Activated T-cell treated with anti-CD3 and anti-CD28 coated beads for 4 hours (primary cell): Measurements from ENCODE around the gene NCAPD3.

Experiments used
- DNase-seq: peaks from one replicate; pipeline ENCODE4 v3.0.0-alpha.2; 2020

Gene NCAPD3

DNA sequence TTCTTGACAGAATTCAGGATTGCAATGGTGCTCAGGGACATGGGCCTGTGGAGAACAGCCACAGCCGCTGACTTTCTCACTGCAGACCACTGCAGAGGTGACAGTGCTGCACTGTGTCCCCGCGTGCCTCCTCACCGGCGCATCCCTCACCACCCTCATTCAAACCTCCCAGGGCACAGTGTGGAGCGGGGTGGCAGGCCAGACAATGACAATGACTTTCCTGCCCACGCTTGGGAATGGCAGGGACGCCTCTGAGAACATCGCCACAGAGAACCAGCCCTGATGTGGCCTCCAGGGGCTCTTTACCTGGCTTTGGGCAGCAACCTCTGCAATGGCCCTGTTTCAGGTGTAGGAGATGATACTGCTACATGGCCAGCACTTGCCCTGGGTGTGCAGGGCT is 65.7 kb downstream of the NCAPD3 start:
- DNase-seq = no peak

DNA sequence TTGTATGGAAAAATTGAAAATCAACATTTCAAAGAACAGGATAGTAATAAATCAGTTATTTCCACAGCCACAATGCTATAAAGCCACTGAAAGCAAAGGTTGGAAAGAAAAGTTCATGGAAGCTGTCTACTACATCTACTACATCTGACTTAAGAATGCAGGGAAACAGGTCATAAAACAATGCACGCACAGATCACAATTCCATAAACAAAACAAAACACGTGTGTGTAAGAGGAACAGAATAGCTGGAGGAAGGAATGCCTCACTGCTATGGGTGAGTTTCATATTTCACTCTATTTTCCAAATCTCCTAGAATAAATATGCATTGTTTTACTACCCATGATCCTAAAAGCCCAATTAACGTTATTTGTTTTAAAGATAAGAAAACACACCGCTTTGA is 66.3 kb downstream of the NCAPD3 start:
- DNase-seq = no peak

DNA sequence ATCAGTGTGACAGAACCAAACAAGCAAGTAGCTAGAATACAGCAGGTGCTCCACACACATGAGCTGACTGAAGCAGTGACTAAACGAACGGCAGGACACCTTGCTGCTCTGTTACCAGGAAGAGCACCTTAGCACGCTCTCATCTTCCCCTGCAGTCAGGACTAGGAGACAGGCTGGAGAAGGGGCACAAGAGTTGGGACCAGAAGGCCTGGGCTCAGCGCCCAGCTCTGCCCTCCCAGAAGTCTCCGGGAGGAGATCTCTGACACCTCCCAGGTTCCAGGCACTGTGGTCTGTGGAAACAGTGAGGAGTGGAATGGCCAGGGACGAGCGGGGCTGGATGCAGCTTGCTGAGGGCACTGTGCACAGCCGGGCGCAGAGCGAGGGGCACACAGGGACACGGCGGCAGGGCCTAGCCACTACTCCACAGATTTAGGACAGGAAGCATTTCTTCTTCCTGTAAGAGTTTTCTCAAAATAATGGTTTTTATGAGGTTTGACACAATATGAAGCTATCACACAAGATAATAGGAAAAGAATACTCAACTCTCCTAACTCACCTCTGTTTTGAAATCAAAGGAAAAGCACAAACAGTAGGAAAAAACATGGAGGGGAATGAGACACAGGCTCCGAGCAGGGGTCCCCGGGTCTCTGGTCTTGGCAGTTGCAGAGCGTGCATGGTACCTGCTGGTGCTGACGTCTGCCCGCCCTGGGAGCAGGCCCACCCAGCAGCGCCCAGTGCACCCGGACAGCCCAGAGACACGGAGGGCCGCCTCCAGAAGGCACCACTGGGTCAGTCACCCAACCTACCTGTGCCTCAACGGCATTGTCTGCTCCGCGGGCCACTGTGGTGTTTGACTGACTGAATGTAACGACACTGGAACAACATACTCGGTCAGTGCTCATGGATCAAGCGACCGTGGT is 67.6 kb downstream of the NCAPD3 start:
- no peak for DNase-seq

DNA sequence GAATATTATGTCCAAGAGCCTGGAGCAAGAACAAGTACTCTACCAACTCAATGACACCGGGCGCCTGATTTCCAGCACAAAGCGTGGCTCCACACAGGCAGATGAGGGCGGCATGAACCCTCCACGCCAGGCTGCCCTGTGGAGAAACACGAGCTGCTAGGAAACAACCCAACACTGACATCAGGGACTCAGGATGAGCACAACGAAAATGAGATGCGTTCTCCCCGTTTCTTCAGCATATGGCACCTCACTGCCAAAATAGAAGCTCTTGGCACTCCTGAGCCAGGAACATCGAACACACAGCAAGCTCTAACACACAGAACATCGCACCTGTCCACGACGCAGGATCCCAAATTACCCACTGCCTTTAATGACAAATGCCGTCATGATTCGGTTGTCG is 68.3 kb downstream of the NCAPD3 start:
- DNase-seq = no peak

DNA sequence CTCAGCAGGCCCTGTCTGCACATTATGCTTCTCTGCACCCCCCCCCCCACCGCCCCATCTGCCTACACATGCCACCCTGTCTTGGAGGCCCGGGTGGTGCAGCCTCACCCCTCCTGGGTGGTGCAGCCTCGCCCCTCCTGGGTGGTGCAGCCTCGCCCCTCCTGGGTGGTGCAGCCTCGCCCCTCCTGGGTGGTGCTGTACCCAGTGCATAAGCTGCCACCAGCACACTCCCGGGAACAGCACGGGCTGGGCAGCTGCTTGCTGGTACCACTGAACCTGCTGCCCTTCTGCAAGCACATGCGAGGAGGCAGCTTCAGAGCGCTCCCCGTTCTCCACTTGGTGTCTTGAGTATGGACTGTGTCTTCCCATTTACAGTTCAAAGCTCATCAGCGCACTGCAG is 69.3 kb downstream of the NCAPD3 start:
- DNase-seq = no peak

DNA sequence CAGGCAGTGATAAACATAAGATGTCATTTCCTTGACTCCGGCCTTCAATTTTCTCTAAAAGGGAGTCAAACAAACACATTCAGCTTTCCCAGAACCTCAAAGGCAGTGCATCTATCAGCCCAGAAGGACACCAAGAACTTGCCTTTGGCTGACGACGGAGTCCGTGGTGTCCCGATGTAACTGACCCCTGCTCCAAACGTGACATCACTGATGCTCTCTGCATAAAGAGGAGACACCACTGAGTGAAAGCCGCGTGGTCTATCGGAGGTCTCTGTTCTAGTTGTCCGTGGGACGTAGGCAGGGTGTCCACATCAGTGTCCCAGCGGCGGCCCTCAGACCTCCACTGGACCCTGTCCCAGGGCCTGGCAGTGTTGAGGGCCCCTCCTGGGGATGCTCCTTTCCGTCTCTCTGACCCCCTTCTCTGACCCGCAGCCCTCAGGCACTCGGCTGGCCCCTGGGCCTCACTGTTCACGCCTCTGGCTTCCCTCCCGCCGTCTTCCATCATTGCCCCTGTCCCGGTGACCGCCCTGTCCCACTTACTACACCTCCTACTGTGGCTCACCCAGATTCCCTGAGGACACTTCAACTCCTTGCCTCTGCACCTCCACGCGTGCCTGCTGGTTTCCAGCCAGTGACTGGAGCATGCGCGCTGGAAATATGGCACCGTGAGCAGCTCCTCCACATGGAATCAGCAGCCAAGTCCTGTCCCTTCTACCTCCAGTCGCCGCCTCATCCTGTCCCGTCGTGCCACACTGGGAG is 70.4 kb downstream of the NCAPD3 start:
- no peak for DNase-seq

DNA sequence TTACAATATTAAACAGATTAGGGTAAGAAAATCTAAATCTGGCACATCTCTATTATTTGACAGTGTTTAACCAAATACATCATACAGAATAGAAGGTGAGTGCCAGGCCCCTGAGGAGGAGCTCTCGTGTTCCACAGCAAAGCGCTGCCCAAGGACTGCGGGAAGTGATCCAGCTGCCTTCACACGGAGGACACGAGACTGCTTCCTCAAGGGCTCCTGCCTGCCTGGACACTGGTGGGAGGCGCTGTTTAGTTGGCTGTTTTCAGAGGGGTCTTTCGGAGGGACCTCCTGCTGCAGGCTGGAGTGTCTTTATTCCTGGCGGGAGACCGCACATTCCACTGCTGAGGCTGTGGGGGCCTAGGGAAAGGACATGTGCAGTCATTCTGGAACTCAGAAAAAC is 71.1 kb downstream of the NCAPD3 start:
- DNase-seq = no peak

DNA sequence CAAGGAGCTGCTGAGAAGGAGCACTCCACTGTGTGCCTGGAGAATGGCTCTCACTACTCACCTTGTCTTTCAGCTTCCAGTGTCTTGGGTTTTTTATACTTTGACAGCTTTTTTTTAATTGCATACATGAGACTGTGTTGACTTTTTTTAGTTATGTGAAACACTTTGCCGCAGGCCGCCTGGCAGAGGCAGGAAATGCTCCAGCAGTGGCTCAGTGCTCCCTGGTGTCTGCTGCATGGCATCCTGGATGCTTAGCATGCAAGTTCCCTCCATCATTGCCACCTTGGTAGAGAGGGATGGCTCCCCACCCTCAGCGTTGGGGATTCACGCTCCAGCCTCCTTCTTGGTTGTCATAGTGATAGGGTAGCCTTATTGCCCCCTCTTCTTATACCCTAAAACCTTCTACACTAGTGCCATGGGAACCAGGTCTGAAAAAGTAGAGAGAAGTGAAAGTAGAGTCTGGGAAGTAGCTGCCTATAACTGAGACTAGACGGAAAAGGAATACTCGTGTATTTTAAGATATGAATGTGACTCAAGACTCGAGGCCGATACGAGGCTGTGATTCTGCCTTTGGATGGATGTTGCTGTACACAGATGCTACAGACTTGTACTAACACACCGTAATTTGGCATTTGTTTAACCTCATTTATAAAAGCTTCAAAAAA is 72.6 kb downstream of the NCAPD3 start:
- DNase-seq = no peak

DNA sequence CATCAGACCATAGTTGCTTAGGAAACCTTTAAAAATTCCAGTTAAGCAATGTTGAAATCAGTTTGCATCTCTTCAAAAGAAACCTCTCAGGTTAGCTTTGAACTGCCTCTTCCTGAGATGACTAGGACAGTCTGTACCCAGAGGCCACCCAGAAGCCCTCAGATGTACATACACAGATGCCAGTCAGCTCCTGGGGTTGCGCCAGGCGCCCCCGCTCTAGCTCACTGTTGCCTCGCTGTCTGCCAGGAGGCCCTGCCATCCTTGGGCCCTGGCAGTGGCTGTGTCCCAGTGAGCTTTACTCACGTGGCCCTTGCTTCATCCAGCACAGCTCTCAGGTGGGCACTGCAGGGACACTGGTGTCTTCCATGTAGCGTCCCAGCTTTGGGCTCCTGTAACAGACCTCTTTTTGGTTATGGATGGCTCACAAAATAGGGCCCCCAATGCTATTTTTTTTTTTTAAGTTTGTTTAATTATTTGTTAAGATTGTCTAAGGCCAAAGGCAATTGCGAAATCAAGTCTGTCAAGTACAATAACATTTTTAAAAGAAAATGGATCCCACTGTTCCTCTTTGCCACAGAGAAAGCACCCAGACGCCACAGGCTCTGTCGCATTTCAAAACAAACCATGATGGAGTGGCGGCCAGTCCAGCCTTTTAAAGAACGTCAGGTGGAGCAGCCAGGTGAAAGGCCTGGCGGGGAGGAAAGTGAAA is 73.4 kb downstream of the NCAPD3 start:
- DNase-seq = no peak

DNA sequence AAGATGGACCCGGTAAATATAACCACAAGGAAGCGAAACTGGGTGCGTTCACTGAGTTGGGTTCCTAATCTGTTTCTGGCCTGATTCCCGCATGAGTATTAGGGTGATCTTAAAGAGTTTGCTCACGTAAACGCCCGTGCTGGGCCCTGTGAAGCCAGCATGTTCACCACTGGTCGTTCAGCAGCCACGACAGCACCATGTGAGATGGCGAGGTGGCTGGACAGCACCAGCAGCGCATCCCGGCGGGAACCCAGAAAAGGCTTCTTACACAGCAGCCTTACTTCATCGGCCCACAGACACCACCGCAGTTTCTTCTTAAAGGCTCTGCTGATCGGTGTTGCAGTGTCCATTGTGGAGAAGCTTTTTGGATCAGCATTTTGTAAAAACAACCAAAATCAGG is 74.4 kb downstream of the NCAPD3 start:
- no peak for DNase-seq

DNA sequence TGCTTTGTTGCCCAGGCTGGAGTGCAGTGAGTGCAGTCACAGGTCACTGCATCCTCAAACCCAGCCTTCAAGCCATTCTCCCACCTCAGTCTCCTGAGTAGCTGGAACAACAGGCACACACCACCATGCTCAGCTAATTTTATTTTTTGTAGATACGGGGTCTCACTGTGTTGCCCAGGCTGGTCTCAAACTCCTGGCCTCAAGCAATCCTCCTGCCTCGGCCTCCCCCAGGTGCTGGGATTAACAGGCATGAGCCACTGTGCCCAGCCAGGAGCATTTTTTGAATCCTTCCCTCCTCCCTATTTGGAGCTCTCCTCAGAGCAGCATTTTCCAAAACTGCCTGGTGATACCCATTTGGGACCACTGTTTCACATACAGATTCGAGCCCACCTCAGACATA is 77.2 kb downstream of the NCAPD3 start:
- no peak for DNase-seq

DNA sequence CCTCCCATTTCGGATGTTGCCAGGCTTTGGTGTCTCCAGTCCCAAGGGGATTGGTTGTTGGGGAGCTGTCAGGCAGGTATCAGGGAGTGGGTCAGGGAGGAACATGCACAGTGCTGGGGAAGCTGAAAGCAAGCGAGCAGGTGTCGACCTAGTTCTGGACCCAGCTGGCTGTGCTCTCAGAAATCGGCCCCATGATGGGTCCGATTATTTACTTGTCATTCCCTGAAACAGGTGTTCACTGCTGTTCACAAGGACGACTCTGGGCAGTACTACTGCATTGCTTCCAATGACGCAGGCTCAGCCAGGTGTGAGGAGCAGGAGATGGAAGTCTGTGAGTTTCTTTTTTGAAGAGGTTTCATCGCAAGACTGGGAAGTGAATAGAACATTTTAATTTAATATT is 78.1 kb downstream of the NCAPD3 start:
- DNase-seq = no peak

DNA sequence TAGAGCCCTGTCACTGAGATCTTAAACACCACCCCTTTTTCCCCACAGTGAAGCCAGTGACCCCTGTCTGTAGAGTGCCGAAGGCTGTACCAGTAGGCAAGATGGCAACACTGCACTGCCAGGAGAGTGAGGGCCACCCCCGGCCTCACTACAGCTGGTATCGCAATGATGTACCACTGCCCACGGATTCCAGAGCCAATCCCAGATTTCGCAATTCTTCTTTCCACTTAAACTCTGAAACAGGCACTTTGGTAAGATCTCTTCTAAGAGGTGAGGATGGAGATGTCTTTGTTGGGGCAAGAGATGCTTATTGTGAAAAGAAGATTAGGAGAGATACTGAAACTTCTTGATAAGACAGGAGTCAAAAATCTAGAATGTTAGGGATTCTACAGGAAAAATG is 79.0 kb downstream of the NCAPD3 start:
- no peak for DNase-seq

DNA sequence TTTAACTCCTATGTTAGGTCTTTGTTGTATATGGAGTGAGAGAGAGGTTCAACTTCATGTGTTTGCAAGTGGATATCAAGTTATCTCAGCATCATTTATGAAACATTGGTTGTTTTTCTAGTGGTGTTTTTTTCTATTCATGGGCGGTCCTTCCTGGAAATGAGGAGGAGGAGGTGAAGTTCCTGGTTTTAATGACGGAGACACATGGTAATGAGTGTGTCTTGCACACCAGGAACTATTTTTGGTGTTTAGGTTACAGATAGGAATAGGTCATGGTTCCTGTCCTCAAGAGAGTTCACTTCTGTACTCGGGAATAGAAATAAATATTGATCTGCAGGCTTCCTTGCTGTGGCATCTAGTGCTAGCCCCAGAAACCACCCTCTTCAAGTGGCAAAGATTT is 80.0 kb downstream of the NCAPD3 start:
- DNase-seq = no peak

DNA sequence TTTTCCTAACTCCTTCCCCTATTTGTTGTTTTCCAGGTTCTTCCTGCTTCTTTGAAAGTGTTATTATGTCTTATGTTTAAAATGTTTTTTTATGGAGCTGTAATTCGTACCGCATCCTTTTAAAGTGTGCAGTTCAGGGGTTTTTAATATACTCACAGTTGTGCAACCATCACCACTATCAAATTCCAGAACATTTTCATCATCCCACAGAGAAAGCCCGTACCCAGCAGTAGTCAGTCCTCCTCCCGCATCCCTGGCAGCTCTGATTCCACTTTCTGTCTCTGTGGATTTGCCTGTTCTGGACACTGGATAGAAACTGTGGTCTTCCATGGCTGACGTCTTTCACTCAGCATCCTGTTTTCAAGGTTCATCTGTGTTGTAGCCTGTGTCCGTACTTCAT is 81.2 kb downstream of the NCAPD3 start:
- no peak for DNase-seq

DNA sequence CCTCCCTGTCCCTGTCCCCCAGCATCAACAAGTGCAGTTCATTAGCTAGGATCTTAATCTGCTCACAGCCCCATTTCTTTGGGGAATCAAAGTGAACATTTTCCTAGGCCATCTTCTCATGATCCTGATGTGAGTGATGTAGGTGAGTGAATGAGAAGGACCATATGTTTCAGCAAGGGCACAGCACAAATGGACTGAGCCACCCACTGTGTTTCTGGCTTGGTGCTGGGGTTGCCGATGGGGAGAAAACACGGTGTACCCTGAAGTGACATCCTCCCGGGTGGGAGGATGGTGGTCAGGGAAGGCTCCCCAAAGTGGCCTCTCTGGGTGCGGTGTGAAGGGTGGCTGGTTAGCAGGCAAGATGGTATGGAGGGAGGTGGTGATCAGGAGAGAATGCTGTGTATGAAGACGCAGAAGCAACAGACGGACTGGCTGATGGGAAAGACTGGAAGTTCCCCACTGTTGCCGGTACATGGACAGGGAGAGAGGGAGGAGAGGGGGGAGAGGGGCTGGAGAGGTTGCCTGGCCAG is 82.7 kb downstream of the NCAPD3 start:
- DNase-seq = no peak

DNA sequence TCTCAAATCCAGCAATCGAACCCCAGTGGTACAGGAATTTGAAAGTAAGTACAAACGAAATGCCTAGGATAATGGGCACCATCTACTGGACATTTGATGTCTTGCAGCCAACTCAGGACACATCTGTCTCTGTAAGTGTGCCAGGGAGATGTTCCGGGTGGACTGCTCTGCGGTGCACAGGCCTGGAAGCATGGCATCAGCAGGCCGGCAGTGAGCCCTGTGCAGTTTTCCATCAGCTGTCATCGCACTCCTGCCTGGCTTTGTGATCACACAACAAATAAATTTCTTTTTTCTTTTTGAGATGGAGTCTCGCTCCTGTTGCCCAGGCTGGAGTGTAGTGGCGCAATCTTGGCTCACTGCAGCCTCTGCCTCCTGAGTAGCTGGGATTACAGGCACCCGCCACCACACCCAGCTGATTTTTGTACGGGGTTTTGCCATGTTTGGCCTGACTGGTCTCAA is 83.9 kb downstream of the NCAPD3 start:
- DNase-seq = peak; percentile 29

DNA sequence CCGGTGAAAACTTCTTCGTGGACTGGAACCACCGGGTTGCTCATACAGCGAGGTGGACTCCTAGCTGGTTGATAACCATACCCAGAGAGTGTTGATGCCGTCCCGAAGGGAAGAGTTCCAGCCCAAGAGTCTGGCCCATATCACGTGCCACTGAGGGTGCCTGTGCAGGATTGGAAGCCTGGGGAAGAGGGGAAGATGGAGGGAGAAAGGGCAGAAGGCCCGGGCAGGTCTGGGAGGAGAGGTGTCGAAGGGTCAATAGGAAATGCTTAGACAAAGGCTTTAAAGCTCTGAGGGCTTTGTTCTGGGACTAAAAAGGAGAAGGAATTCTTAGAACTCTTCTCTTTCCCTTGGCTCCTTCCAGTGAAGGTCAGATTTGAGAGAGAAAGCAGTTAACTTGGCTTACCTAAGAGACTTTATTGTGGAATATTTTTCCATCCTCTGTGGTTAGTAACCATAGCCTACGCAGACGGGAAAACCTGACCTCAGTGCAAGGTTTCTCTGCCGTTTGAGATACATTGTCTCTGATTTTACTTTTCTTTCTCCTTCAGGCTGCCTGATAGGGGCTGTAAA is 84.4 kb downstream of the NCAPD3 start:
- DNase-seq = no peak

DNA sequence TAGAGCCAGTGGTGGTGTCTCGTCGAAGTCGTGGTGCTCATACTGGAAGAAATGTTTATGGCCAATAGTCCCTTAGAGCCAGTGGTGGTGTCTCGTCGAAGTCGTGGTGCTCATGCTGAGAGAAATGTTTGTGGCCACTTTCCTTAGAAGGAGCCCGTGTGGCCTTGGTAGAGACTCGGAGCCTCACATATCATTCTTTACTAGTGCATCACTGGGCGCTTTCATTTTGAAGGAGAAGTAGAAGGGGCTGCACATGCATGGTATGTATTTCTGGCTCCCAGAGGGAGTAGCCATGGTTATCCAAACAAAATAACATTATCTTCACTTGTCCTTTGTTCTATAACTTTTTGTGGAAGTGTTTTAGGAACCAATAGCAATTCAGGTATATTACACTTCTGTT is 85.4 kb downstream of the NCAPD3 start:
- DNase-seq = no peak

DNA sequence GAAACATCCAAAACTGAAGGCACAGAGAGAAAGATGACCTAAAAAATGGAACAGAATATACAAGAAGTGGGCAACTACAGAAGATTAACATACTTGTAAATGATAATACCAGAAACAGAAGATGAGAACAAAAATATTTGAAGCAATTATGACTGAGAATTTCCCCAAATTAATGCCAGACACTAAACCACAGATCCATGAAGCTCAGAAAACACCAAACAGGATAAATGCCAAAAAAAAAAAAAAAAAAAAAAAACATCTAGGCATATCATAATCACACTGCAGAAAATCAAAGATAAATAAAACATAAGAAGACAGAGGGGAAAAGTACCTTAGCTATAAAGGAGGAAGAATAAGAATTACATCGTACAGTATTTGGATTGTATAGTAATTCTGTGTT is 89.6 kb downstream of the NCAPD3 start:
- DNase-seq = no peak

DNA sequence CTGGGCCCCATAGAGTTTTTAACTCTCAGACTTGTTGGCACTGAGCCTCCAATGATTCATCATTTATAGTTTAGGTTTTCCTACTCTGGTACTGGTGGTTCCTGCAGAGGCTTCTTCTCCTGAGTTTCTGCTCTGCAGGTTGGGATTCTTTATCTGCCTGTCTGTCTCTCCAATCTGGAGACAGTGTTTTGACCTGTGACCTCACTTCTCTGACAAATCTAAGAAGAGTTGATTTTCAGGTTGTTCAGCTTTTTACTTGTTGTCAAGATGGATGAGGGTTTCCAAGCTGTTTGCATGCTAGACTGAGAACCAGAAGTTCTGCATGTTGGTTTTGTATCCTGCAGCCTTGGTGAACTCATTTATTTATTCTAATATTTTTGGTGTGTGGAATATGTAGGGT is 91.0 kb downstream of the NCAPD3 start:
- no peak for DNase-seq

DNA sequence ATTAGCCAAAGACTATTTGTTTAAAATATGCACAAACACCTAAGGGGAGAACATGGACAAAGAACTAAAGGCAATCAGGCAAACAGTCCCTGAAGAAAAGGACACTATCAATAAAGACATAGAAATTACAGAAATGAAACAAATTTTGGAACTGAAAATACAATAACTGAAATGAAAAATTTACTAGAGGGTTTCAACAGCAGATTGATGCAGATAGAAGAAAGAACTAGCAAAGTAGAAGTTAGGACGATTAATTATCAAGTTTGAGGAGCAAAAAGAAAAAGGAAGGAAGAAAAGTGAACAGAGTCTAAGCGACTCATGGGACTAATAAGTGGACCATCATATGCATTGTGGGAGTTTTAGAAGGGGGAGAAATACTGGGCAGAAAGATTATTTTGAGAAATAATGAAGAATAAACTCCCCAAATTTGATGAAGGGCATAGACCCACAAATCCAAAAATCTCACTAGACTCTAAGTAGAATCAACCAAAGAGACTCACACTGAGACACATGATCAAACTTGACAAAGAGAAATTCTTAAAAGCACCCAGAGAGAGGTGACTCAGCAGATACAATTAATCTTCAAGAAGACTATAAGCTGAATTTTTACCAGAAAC is 92.0 kb downstream of the NCAPD3 start:
- no peak for DNase-seq
